Kidney (tissue), 14 donors: ENCODE data around the gene RHOT2. TPM values are rescaled to one million over a fixed set of nuclear protein-coding genes. Genes with fewer than 3 reads are reported as not detected.

Experiments used
- DNase-seq, 5 donors: peaks; one replicate each; pipeline ENCODE4 v3.0.0-alpha.2; 2013 to 2020
- FAIRE-seq: peaks from 2 replicates; lab custom pipeline; 2012; peaks lifted over from hg19 to GRCh38; lab: Jason Lieb, UNC
- H3K27ac ChIP-seq, 2 donors: one replicate each; pipeline ENCODE4 v1.7.0; 2013; ENCODE audit warnings: low read depth in 2 of 2, low read length in 2 of 2, inconsistent platforms in 1 of 2
- H3K27me3 ChIP-seq: one replicate; pipeline ENCODE4 v1.7.1; 2013; ENCODE audit warnings: low read length, inconsistent platforms; ENCODE audit not compliant: control insufficient read depth, insufficient read depth
- H3K36me3 ChIP-seq, 3 donors: one replicate each; pipeline versions ENCODE4 v1.7.0 to v1.7.1; 2013; ENCODE audit warnings: low read length in 3 of 3, control low read depth in 1 of 3, inconsistent platforms in 1 of 3; ENCODE audit not compliant: insufficient read depth in 3 of 3, control insufficient read depth in 2 of 3
- H3K4me1 ChIP-seq, 3 donors: one replicate each; pipeline versions ENCODE4 v1.7.0 to v1.7.1; 2013; ENCODE audit warnings: low read length in 3 of 3, inconsistent platforms in 1 of 3, low read depth in 1 of 3; ENCODE audit not compliant: control insufficient read depth in 2 of 3, insufficient read depth in 2 of 3
- H3K4me3 ChIP-seq, 3 donors: one replicate each; pipeline versions ENCODE4 v1.7.0 to v1.8.1; 2013; ENCODE audit warnings: low read length in 3 of 3, control low read depth in 1 of 3, inconsistent platforms in 1 of 3
- H3K9ac ChIP-seq, 3 donors: one replicate each; pipeline versions ENCODE4 v1.7.0 to v1.7.1; 2013; ENCODE audit warnings: low read length in 3 of 3, control low read depth in 1 of 3, inconsistent platforms in 1 of 3
- H3K9me3 ChIP-seq, 3 donors: one replicate each; pipeline versions ENCODE4 v1.7.0 to v1.7.1; 2013; ENCODE audit warnings: low read length in 3 of 3, control low read depth in 1 of 3, inconsistent platforms in 1 of 3; ENCODE audit not compliant: control insufficient read depth in 2 of 3, insufficient read depth in 1 of 3
- intact Hi-C: fragments of 100-400 bp; cut with DNase I; formaldehyde crosslinking; loops from one replicate; pipeline ENCODE4 v1.11.1; 2022
- polyA plus RNA-seq: library from polyadenylated mRNA; stranded (reverse); fragments of 350-450 nt; fragmentation: Illumina TruSeq; extraction: RNeasy Lipid Tissue Mini Kit (QIAGEN cat#74804); gene quantifications from one replicate; pipeline ENCODE4 v1.2.3, GENCODE V29; 2014; ENCODE audit warnings: low read depth, low replicate concordance; ENCODE audit not compliant: insufficient read depth
- total RNA-seq: library from RNA; stranded (reverse); fragmentation: NEBNext Ultra II Directional; extraction: Animal tissue kit (Norgen Biotek cat#: 25700); gene quantifications from one replicate; pipeline ENCODE4 v1.2.1, GENCODE V29; 2021
- TF ChIP-seq, protein P1 (sequence below): IDR thresholded peaks from 3 replicates; pipeline ENCODE4 v1.5.1; 2012; ENCODE audit warnings: mild to moderate bottlenecking, moderate library complexity, borderline replicate concordance; ENCODE audit not compliant: insufficient read depth; ENCODE audit errors: extremely low read depth
- donor health status: control.
- donor health status: control.
- donor health status: control.
- donor health status: control.
- donor health status: control.
- donor health status: DM: yes; HTN: yes; CAD: no.
- donor health status: Normal renal cell carcinoma (clear cell type).

The RHOT2 gene
- total and polyA plus RNA-seq, 2 donors from 2014 or later: 90.5 to 117 TPM

DNA sequence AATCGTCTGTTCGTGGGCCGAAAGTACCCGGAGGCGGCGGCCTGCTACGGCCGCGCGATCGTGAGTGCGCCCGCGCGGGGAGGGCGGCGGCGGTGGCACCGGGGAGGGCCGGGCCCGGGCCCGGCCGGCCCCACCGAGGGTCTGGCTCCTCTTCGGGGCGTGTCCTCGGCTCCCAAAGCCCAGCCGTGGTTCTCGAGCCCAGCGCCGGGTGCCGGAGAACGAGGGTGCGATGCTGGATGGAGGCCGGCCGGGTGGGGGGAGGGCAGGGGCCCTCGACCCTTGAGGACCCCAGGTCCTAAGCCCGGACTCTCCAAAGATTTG, 12.7 kb downstream of the RHOT2 start:
- Histone ChIP-seq H3K27ac (peak overlapping the region; percentile 9 to 51), H3K4me3 (peak overlapping the region; percentile 42 to 79 (median 77)), H3K36me3 (peaks cover 5 to 19% (median 8%) of the 10 kb centered on the region in 3 donors), H3K4me1 (peaks cover 0 to 42% (median 12%) of the 10 kb centered on the region in 3 donors), H3K9me3 (no peaks in the 10 kb centered on the region), H3K27me3 (no peaks in the 10 kb centered on the region), H3K9ac (peak overlapping the region in 2 of 3 donors; percentile 64 to 71)
- FAIRE-seq (no peak), DNase-seq (no peak)
- intact Hi-C loops: no loop called here
- TF ChIP-seq, protein P1, sequence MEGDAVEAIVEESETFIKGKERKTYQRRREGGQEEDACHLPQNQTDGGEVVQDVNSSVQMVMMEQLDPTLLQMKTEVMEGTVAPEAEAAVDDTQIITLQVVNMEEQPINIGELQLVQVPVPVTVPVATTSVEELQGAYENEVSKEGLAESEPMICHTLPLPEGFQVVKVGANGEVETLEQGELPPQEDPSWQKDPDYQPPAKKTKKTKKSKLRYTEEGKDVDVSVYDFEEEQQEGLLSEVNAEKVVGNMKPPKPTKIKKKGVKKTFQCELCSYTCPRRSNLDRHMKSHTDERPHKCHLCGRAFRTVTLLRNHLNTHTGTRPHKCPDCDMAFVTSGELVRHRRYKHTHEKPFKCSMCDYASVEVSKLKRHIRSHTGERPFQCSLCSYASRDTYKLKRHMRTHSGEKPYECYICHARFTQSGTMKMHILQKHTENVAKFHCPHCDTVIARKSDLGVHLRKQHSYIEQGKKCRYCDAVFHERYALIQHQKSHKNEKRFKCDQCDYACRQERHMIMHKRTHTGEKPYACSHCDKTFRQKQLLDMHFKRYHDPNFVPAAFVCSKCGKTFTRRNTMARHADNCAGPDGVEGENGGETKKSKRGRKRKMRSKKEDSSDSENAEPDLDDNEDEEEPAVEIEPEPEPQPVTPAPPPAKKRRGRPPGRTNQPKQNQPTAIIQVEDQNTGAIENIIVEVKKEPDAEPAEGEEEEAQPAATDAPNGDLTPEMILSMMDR: no peak

DNA sequence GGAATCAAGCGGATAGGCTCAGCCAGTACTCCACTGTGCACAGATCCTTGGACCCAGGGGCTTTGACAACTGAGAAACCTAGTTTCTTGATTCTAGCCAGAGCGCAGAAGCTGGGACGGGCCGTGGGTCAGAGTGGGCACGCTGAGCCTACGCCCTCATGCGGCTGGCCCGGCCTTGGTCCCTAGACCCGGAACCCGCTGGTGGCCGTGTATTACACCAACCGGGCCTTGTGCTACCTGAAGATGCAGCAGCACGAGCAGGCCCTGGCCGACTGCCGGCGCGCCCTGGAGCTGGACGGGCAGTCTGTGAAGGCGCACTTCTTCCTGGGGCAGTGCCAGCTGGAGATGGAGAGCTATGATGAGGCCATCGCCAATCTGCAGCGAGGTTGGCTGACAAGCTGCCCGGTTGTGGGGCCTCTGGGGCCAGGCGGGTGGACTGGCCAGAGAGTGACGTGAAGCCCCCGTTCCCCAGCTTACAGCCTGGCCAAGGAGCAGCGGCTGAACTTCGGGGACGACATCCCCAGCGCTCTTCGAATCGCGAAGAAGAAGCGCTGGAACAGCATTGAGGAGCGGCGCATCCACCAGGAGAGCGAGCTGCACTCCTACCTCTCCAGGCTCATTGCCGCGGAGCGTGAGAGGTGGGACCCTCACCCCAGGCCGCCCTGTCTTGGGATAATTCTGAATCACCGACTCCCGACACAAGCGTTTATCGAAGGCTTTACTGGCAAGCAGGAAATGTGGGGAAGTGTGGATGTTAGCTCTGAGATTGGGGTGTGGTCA, 13.2 kb downstream of the RHOT2 start:
- peaks cover 0 to 42% (median 12%) of the 10 kb centered on the region in 3 donors for H3K4me1 ChIP-seq
- intact Hi-C loops: no loop called here
- no peaks in the 10 kb centered on the region for H3K9me3 ChIP-seq
- H3K4me3 ChIP-seq: peak overlapping the region; percentile 42 to 79 (median 77)
- peak overlapping the region in 1 of 2 donors; percentile 34 for H3K27ac ChIP-seq
- DNase-seq: no peak
- FAIRE-seq: no peak
- no peaks in the 10 kb centered on the region for H3K27me3 ChIP-seq
- TF ChIP-seq, protein P1: no peak
- peak overlapping the region in 2 of 3 donors; percentile 64 to 71 for H3K9ac ChIP-seq
- peaks cover 5 to 19% (median 8%) of the 10 kb centered on the region in 3 donors for H3K36me3 ChIP-seq

DNA sequence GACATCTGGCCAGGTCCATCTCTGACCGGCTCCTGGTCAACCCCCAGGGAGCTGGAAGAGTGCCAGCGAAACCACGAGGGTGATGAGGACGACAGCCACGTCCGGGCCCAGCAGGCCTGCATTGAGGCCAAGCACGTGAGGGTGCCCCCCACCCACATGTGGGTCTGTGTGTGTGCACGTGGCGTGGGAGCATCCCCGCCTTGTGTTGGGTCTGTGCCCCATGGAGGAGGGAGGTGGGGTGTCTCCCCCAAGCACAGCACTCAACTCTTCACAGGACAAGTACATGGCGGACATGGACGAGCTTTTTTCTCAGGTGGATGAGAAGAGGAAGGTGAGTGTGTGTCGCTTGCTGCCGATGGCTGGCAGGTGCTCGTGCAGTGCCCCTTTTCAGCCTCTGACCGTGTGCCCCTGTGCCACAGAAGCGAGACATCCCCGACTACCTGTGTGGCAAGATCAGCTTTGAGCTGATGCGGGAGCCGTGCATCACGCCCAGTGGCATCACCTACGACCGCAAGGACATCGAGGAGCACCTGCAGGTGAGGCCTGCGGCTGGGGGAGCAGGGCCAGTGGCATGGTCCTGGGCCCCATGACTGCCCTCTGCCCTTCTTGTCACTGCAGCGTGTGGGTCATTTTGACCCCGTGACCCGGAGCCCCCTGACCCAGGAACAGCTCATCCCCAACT, 14.0 kb downstream of the RHOT2 start:
- Histone ChIP-seq H3K4me1 (peaks cover 0 to 42% (median 12%) of the 10 kb centered on the region in 3 donors), H3K36me3 (peaks cover 5 to 21% (median 8%) of the 10 kb centered on the region in 3 donors), H3K9ac (no peak overlapping the region), H3K4me3 (peak overlapping the region in 1 of 3 donors; percentile 79), H3K27me3 (no peaks in the 10 kb centered on the region), H3K27ac (peak overlapping the region in 1 of 2 donors; percentile 34), H3K9me3 (no peaks in the 10 kb centered on the region)
- TF ChIP-seq, protein P1: no peak
- DNase-seq: no peak
- no peak for FAIRE-seq
- intact Hi-C loops: no loop called here
